Central memory CD8-positive, alpha-beta T cell (primary cell): ENCODE data around the gene ANGPTL2.

Experiments
- ATAC-seq: fragments of 150-1000 bp; cut with Tn5 transposase; replicated peaks from 2 replicates; pipeline ENCODE4 v1.10.0; 2022; ENCODE audit warnings: mild to moderate bottlenecking, moderate FRiP score, moderate number of reproducible peaks; ENCODE audit not compliant: poor library complexity, severe bottlenecking; ENCODE audit errors: extremely low read depth
- DNase-seq, 2 donors: peaks; one replicate each; pipeline ENCODE4 v3.0.0; 2021; ENCODE audit warnings: low spot score in 2 of 2
- H3K27ac Mint-ChIP-seq: one replicate; pipeline ENCODE4 v1.8.0; 2022; ENCODE audit warnings: low read depth, mild to moderate bottlenecking, moderate library complexity, mixed read lengths
- H3K27me3 Mint-ChIP-seq: one replicate; pipeline ENCODE4 v1.8.0; 2022; ENCODE audit warnings: mixed read lengths
- H3K36me3 Mint-ChIP-seq: one replicate; pipeline ENCODE4 v1.8.0; 2022; ENCODE audit warnings: mild to moderate bottlenecking, moderate library complexity, mixed read lengths; ENCODE audit not compliant: insufficient read depth
- H3K4me1 Mint-ChIP-seq: one replicate; pipeline ENCODE4 v1.8.0; 2022; ENCODE audit warnings: mixed read lengths
- H3K4me3 Mint-ChIP-seq: one replicate; pipeline ENCODE4 v1.8.0; 2022; ENCODE audit warnings: mild to moderate bottlenecking, moderate library complexity, mixed read lengths
- H3K9me3 Mint-ChIP-seq: one replicate; pipeline ENCODE4 v1.8.0; 2022; ENCODE audit warnings: mixed read lengths

The ANGPTL2 gene

GRCh38 chr9:127129073-127129717 lies 6.8 kb upstream of the ANGPTL2 start:
- Mint-ChIP-seq H3K36me3 (no peaks in the 10 kb centered on the region), H3K9me3 (no peaks in the 10 kb centered on the region), H3K27me3 (no peaks in the 10 kb centered on the region), H3K4me3 (no peak overlapping the region), H3K4me1 (no peaks in the 10 kb centered on the region), H3K27ac (no peak overlapping the region)
- no peak for ATAC-seq
- DNase-seq, result no peak

GRCh38 chr9:127128341-127129072 lies 6.1 kb upstream of the ANGPTL2 start:
- no peaks in the 10 kb centered on the region for H3K27me3 Mint-ChIP-seq
- H3K36me3 Mint-ChIP-seq, result no peaks in the 10 kb centered on the region
- H3K4me3 Mint-ChIP-seq, result no peak overlapping the region
- no peaks in the 10 kb centered on the region for H3K4me1 Mint-ChIP-seq
- DNase-seq (no peak), ATAC-seq (no peak)
- no peaks in the 10 kb centered on the region for H3K9me3 Mint-ChIP-seq
- H3K27ac Mint-ChIP-seq, result no peak overlapping the region

GRCh38 chr9:127126971-127127370 lies 4.5 kb upstream of the ANGPTL2 start:
- Mint-ChIP-seq H3K27me3 (no peaks in the 10 kb centered on the region), H3K27ac (no peak overlapping the region), H3K4me3 (no peak overlapping the region), H3K9me3 (no peaks in the 10 kb centered on the region), H3K36me3 (no peaks in the 10 kb centered on the region), H3K4me1 (no peaks in the 10 kb centered on the region)
- ATAC-seq (no peak), DNase-seq (no peak)

GRCh38 chr9:127124792-127125191 lies 2.4 kb upstream of the ANGPTL2 start:
- Mint-ChIP-seq H3K36me3 (no peaks in the 10 kb centered on the region), H3K27me3 (peaks cover 7% of the 10 kb centered on the region), H3K27ac (no peak overlapping the region), H3K4me3 (no peak overlapping the region), H3K4me1 (no peaks in the 10 kb centered on the region), H3K9me3 (no peaks in the 10 kb centered on the region)
- no peak for ATAC-seq
- DNase-seq, result no peak

- no peak for DNase-seq
- no peak for ATAC-seq
- Mint-ChIP-seq H3K27me3 (peaks cover 11% of the 10 kb centered on the region), H3K4me1 (no peaks in the 10 kb centered on the region), H3K27ac (no peak overlapping the region), H3K9me3 (no peaks in the 10 kb centered on the region), H3K4me3 (no peak overlapping the region), H3K36me3 (no peaks in the 10 kb centered on the region)
Measured at GRCh38 chr9:127124111-127124531, 1.7 kb upstream of the ANGPTL2 start.

GRCh38 chr9:127123064-127123890 lies 842 bp upstream of the ANGPTL2 start:
- Mint-ChIP-seq H3K27me3 (peaks cover 11% of the 10 kb centered on the region), H3K9me3 (no peaks in the 10 kb centered on the region), H3K36me3 (no peaks in the 10 kb centered on the region), H3K4me3 (no peak overlapping the region), H3K4me1 (no peaks in the 10 kb centered on the region), H3K27ac (no peak overlapping the region)
- no peak for DNase-seq
- no peak for ATAC-seq

GRCh38 chr9:127121628-127122175 lies 733 bp downstream of the ANGPTL2 start:
- H3K4me3 Mint-ChIP-seq, result no peak overlapping the region
- no peaks in the 10 kb centered on the region for H3K9me3 Mint-ChIP-seq
- H3K27me3 Mint-ChIP-seq, result peaks cover 11% of the 10 kb centered on the region
- ATAC-seq, result no peak
- H3K36me3 Mint-ChIP-seq, result no peaks in the 10 kb centered on the region
- DNase-seq, result no peak
- peaks cover 7% of the 10 kb centered on the region for H3K4me1 Mint-ChIP-seq
- no peak overlapping the region for H3K27ac Mint-ChIP-seq

- no peak for ATAC-seq
- Mint-ChIP-seq H3K36me3 (no peaks in the 10 kb centered on the region), H3K9me3 (no peaks in the 10 kb centered on the region), H3K4me1 (peaks cover 15% of the 10 kb centered on the region), H3K4me3 (no peak overlapping the region), H3K27me3 (peaks cover 11% of the 10 kb centered on the region), H3K27ac (no peak overlapping the region)
- DNase-seq, result no peak
Measured at GRCh38 chr9:127119320-127119709, 3.1 kb downstream of the ANGPTL2 start.

- ATAC-seq, result no peak
Measured at GRCh38 chr9:127118597-127119319, 3.7 kb downstream of the ANGPTL2 start.

GRCh38 chr9:127117801-127118200 lies 4.6 kb downstream of the ANGPTL2 start:
- H3K4me3 Mint-ChIP-seq, result no peak overlapping the region

More at GRCh38 chr9:127118597-127119319, 3.7 kb downstream of the ANGPTL2 start:
- Mint-ChIP-seq H3K36me3 (no peaks in the 10 kb centered on the region), H3K27ac (no peak overlapping the region), H3K9me3 (no peaks in the 10 kb centered on the region), H3K27me3 (peaks cover 11% of the 10 kb centered on the region), H3K4me3 (no peak overlapping the region), H3K4me1 (peaks cover 15% of the 10 kb centered on the region)
- no peak for DNase-seq

GRCh38 chr9:127116957-127117356 lies 5.5 kb downstream of the ANGPTL2 start:
- Mint-ChIP-seq H3K27ac (no peak overlapping the region), H3K36me3 (no peaks in the 10 kb centered on the region), H3K9me3 (no peaks in the 10 kb centered on the region), H3K27me3 (peaks cover 11% of the 10 kb centered on the region), H3K4me1 (peaks cover 15% of the 10 kb centered on the region), H3K4me3 (no peak overlapping the region)
- DNase-seq (no peak), ATAC-seq (no peak)

More at GRCh38 chr9:127117801-127118200, 4.6 kb downstream of the ANGPTL2 start:
- ATAC-seq (no peak), DNase-seq (no peak)
- Mint-ChIP-seq H3K36me3 (no peaks in the 10 kb centered on the region), H3K9me3 (no peaks in the 10 kb centered on the region), H3K4me1 (peaks cover 15% of the 10 kb centered on the region), H3K27me3 (peaks cover 11% of the 10 kb centered on the region), H3K27ac (no peak overlapping the region)
